Stimulated activated effector memory CD8-positive, alpha-beta T cell treated with anti-CD3 and anti-CD28 coated beads, Interleukin-12 subunit alpha, Interleukin-12 subunit beta, amount 100 ng/mL, for 72 hours (primary cell): ENCODE results near the gene KNG1.
A peak's percentile ranks its signal among the peaks of the same experiment; 100 is the strongest.

Experiments
- ATAC-seq: fragments of 150-1000 bp; cut with Tn5 transposase; 2 replicates; pipeline ENCODE4 v1.10.0; 2021
- DNase-seq, 2 donors: peaks; one replicate each; pipeline ENCODE4 v3.0.0; 2021 to 2022; ENCODE audit warnings: low spot score in 2 of 2
- H3K27ac Mint-ChIP-seq: one replicate; pipeline ENCODE4 v1.8.0; 2022; ENCODE audit warnings: mild to moderate bottlenecking, mixed read lengths
- H3K36me3 Mint-ChIP-seq: one replicate; pipeline ENCODE4 v1.8.0; 2022; ENCODE audit warnings: mild to moderate bottlenecking, mixed read lengths
- H3K4me1 Mint-ChIP-seq: one replicate; pipeline ENCODE4 v1.8.0; 2022; ENCODE audit warnings: mixed read lengths
- H3K4me3 Mint-ChIP-seq: one replicate; pipeline ENCODE4 v1.8.0; 2022; ENCODE audit warnings: mild to moderate bottlenecking, mixed read lengths
- H3K9me3 Mint-ChIP-seq: one replicate; pipeline ENCODE4 v1.8.0; 2022; ENCODE audit warnings: mixed read lengths

Gene KNG1

GRCh38 chr3:186746008-186746407, 28.8 kb downstream of the KNG1 start:
- no peaks in the 10 kb centered on the region for H3K9me3 Mint-ChIP-seq
- no peak overlapping the region for H3K27ac Mint-ChIP-seq
- H3K36me3 Mint-ChIP-seq = no peaks in the 10 kb centered on the region
- no peak for DNase-seq
- ATAC-seq = no peak
- H3K4me1 Mint-ChIP-seq = no peaks in the 10 kb centered on the region
- H3K4me3 Mint-ChIP-seq = no peak overlapping the region

- H3K4me1 Mint-ChIP-seq = peaks cover 13% of the 10 kb centered on the region
- ATAC-seq = no peak
These were observed 33.2 kb downstream of the KNG1 start for GRCh38 chr3:186750316-186750715.

GRCh38 chr3:186751480-186751879, 34.3 kb downstream of the KNG1 start:
- ATAC-seq = no peak
- H3K9me3 Mint-ChIP-seq = no peaks in the 10 kb centered on the region
- no peak for DNase-seq
- no peaks in the 10 kb centered on the region for H3K36me3 Mint-ChIP-seq
- peaks cover 13% of the 10 kb centered on the region for H3K4me1 Mint-ChIP-seq
- H3K4me3 Mint-ChIP-seq = no peak overlapping the region
- H3K27ac Mint-ChIP-seq = no peak overlapping the region

More at GRCh38 chr3:186750316-186750715, 33.2 kb downstream of the KNG1 start:
- H3K4me3 Mint-ChIP-seq = no peak overlapping the region
- DNase-seq = no peak
- H3K9me3 Mint-ChIP-seq = no peaks in the 10 kb centered on the region
- H3K36me3 Mint-ChIP-seq = no peaks in the 10 kb centered on the region
- no peak overlapping the region for H3K27ac Mint-ChIP-seq

GRCh38 chr3:186754006-186754405, 36.8 kb downstream of the KNG1 start:
- Mint-ChIP-seq H3K4me3 (peak overlapping the region; percentile 60), H3K36me3 (no peaks in the 10 kb centered on the region), H3K9me3 (no peaks in the 10 kb centered on the region), H3K4me1 (peaks cover 13% of the 10 kb centered on the region), H3K27ac (no peak overlapping the region)
- no peak for ATAC-seq
- no peak for DNase-seq

GRCh38 chr3:186754871-186755270, 37.7 kb downstream of the KNG1 start:
- no peak for ATAC-seq

GRCh38 chr3:186757214-186757613, 40.1 kb downstream of the KNG1 start:
- H3K27ac Mint-ChIP-seq = no peak overlapping the region
- ATAC-seq = no peak
- DNase-seq = no peak
- H3K36me3 Mint-ChIP-seq = no peaks in the 10 kb centered on the region
- no peaks in the 10 kb centered on the region for H3K9me3 Mint-ChIP-seq
- peaks cover 13% of the 10 kb centered on the region for H3K4me1 Mint-ChIP-seq
- no peak overlapping the region for H3K4me3 Mint-ChIP-seq

More at GRCh38 chr3:186754871-186755270, 37.7 kb downstream of the KNG1 start:
- peaks cover 13% of the 10 kb centered on the region for H3K4me1 Mint-ChIP-seq
- no peak overlapping the region for H3K4me3 Mint-ChIP-seq
- no peak overlapping the region for H3K27ac Mint-ChIP-seq
- no peaks in the 10 kb centered on the region for H3K9me3 Mint-ChIP-seq
- no peak for DNase-seq
- no peaks in the 10 kb centered on the region for H3K36me3 Mint-ChIP-seq

GRCh38 chr3:186757686-186758220, 40.6 kb downstream of the KNG1 start:
- ATAC-seq (no peak), DNase-seq (no peak)
- Mint-ChIP-seq H3K9me3 (no peaks in the 10 kb centered on the region), H3K36me3 (no peaks in the 10 kb centered on the region), H3K4me1 (peaks cover 13% of the 10 kb centered on the region), H3K4me3 (no peak overlapping the region), H3K27ac (no peak overlapping the region)

GRCh38 chr3:186759231-186759930, 42.2 kb downstream of the KNG1 start:
- DNase-seq (no peak), ATAC-seq (no peak)
- Mint-ChIP-seq H3K36me3 (no peaks in the 10 kb centered on the region), H3K27ac (no peak overlapping the region), H3K4me1 (no peaks in the 10 kb centered on the region), H3K9me3 (no peaks in the 10 kb centered on the region), H3K4me3 (no peak overlapping the region)

- no peak for DNase-seq
- H3K4me1 Mint-ChIP-seq = no peaks in the 10 kb centered on the region
- H3K4me3 Mint-ChIP-seq = no peak overlapping the region
- no peak overlapping the region for H3K27ac Mint-ChIP-seq
- no peaks in the 10 kb centered on the region for H3K36me3 Mint-ChIP-seq
- peak; percentile 69 for ATAC-seq
- no peaks in the 10 kb centered on the region for H3K9me3 Mint-ChIP-seq
These were observed 43.1 kb downstream of the KNG1 start for GRCh38 chr3:186760141-186760833.

- Mint-ChIP-seq H3K4me1 (no peaks in the 10 kb centered on the region), H3K4me3 (no peak overlapping the region), H3K9me3 (no peaks in the 10 kb centered on the region), H3K27ac (no peak overlapping the region), H3K36me3 (no peaks in the 10 kb centered on the region)
- ATAC-seq (no peak), DNase-seq (no peak)
These were observed 43.8 kb downstream of the KNG1 start for GRCh38 chr3:186760897-186761447.

GRCh38 chr3:186772281-186772694, 55.1 kb downstream of the KNG1 start:
- Mint-ChIP-seq H3K4me3 (peak overlapping the region; percentile 85), H3K27ac (peak overlapping the region; percentile 89), H3K36me3 (peaks cover 6% of the 10 kb centered on the region), H3K4me1 (peaks cover 17% of the 10 kb centered on the region), H3K9me3 (no peaks in the 10 kb centered on the region)
- ATAC-seq (peak; percentile 53), DNase-seq (peak in 1 of 2 donors; percentile 19)

GRCh38 chr3:186772701-186773417, 55.7 kb downstream of the KNG1 start:
- H3K36me3 Mint-ChIP-seq = peaks cover 6% of the 10 kb centered on the region

GRCh38 chr3:186775999-186776398, 58.8 kb downstream of the KNG1 start:
- H3K9me3 Mint-ChIP-seq = no peaks in the 10 kb centered on the region
- H3K4me3 Mint-ChIP-seq = no peak overlapping the region
- no peak overlapping the region for H3K27ac Mint-ChIP-seq
- peaks cover 6% of the 10 kb centered on the region for H3K36me3 Mint-ChIP-seq
- peaks cover 17% of the 10 kb centered on the region for H3K4me1 Mint-ChIP-seq
- no peak for ATAC-seq
- DNase-seq = no peak

More at GRCh38 chr3:186772701-186773417, 55.7 kb downstream of the KNG1 start:
- DNase-seq = peak; percentile 53 to 86
- H3K4me1 Mint-ChIP-seq = peaks cover 17% of the 10 kb centered on the region
- peak overlapping the region; percentile 85 for H3K4me3 Mint-ChIP-seq
- peak overlapping the region; percentile 89 for H3K27ac Mint-ChIP-seq
- peak; percentile 96 for ATAC-seq
- H3K9me3 Mint-ChIP-seq = no peaks in the 10 kb centered on the region

- Mint-ChIP-seq H3K9me3 (no peaks in the 10 kb centered on the region), H3K27ac (no peak overlapping the region), H3K4me1 (peaks cover 11% of the 10 kb centered on the region), H3K4me3 (no peak overlapping the region), H3K36me3 (peaks cover 21% of the 10 kb centered on the region)
- ATAC-seq = no peak
- DNase-seq = no peak
These were observed 62.0 kb downstream of the KNG1 start for GRCh38 chr3:186779204-186779603.

GRCh38 chr3:186782542-186783057, 65.4 kb downstream of the KNG1 start:
- Mint-ChIP-seq H3K4me3 (peak overlapping the region; percentile 96), H3K4me1 (peaks cover 37% of the 10 kb centered on the region), H3K27ac (peak overlapping the region; percentile 100), H3K9me3 (no peaks in the 10 kb centered on the region), H3K36me3 (peaks cover 55% of the 10 kb centered on the region)
- ATAC-seq (no peak), DNase-seq (no peak)
